Fibroblast of skin of back (primary cell): Measurements from ENCODE around the gene FAM163B.
"Not testable (repeated sequence)": the region's sequence is repeated elsewhere in the genome, so short reads cannot be mapped to it uniquely, and the experiment has no call there.

Source experiments
- DNase-seq: peaks from one replicate; pipeline ENCODE4 v3.0.0-alpha.2; 2013

The FAM163B gene

DNA sequence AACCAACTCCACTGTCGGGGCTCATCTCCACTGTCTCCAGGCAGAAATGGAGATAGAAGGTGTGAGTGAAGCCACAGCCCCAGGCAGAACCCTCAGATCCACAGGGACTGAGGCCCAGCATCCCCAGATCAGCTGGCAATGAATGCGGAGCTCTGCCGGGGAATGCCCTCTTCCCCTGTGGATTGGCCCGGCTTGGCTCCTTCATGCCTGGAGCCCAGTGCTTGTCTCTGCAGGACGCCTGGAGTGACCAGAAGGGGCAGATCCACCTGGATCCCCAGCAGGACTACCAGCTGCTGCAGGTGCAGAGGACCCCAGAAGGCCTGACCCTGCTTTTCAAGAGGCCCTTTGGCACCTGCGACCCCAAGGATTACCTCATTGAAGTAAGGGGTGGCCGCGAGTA, 30.4 kb upstream of the FAM163B start:
- no peak for DNase-seq

DNA sequence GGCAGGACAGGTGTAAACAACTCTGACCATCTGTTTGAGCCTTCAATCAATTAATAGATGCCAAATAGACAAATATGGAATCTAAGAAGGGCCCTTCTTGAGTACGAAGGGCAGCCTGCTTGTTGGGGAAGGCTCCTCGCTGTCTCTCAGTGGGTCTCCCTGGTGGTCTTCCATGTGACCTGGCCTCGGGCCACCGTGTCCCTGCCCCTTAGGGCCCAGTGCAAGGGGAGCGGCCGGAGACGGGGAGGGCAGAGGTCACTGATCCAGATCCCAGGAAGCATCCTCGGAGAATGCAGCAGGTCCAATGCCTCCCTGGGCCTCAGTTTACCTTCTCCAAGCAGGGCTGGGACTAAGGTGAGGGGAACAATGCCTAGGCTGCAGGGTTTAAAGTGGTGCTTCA, 29.5 kb upstream of the FAM163B start:
- no peak for DNase-seq

DNA sequence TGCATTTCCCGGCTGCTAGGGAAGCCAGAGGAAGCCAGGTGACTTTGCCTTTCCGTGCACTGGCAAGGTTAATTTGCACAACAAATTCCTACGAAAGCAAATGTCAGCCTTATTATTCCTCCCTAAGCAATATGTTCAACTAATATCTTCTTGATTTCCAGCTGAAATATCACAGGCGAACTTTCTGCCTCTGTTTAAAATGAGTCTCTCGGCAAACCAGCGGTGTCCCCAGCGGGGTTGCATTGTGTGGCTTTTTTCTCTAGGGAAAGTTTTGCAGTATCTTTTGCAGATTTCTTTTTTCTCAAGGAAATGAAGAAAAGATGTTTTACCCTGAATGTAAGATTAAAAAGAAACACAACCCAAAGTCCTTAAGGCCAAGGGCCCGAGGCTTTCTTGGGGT, 28.9 kb upstream of the FAM163B start:
- no peak for DNase-seq

DNA sequence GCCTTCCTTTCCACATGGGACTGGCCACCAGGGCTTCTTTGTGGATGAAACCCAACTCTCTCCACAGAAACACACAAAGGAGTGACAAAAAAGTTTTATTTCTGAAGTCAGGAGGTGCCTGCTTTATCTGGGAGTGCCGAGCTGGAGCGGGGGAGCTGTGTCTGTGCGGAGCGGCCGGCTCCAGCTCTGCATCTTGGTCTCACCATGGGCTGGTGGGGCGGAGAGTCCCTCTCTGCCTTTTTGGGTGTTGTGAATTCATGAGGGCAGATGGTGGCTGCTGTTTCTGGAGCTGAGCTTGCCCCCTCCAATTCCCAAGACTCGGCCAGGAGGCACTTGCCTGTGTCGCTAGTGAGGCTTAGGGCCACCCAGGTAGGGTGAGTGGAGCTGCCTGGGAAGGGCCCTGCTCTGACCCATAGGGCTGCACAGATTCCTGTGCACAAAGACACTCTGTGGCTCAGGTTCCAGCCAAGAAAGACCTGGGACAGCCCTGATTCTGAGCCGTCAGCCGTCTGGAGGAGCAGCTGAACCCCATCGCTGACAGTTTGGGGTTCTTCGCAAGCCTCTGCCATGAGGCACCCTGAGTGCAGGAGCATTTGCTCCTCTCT, 28.4 kb upstream of the FAM163B start:
- DNase-seq, result no peak

DNA sequence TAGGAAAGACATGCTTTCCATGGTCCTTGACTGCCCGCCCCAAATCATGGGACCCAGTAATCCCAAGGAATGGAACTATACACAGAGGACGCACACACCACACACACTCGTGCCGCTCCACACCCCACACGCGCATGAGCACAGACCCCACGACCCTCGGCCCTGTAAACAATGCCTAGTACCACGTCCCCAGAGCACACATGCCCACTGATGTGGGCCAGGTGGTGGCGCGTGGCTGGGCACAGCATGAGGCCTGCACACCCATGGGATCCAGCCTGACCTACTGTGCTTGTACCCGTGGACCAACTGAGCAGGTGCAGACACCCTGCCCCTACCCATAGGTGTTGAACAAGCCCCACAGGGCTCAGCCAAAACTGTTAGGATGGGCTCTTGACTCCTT, 27.7 kb upstream of the FAM163B start:
- no peak for DNase-seq

DNA sequence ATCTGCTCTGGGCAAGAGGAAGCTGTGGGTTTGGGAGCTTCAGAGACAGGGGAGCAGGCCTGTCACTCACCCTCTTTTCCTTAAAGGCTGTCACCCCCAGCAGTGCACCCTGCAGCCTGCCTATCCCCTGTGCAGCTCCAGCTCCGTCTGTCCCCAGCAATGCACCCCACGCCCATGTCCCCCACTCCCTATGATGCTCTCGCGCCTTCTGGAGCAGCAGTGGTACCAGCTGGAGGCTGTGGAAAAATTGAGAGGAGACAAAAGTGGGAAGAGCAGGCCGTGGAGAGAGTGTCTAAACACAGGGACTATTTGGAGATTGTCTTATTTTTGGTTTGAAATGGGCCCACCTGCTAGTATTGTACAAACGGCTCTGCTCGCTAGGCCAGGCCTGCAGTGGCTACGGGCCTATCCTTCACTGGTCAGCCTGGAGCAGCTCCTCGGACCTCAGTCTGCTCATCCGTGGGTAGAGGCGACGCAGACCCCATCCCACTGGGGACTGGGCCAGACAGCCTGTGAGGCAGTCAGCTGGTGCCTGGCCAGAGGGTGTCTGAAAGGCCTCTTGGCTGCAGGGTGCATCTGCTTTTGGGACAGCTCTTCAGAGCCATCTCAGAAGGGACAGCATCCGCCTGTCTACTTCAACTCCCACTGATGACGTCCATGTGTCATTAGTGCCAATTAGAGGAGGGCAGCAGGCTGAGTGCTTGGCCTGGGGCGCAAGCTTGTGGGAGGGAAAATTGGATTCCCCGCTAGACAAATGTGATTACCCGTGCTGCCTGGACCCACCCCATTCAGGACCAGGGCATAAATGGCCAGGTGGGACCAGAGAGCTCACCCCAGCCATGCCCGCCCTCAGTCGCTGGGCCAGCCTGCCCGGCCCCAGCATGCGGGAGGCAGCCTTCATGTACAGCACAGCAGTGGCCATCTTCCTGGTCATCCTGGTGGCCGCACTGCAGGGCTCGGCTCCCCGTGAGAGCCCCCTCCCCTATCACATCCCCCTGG, 26.6 kb upstream of the FAM163B start, which contains the start of gene DBH:
Gene DBH, plus strand, starts transcription at position 831 of the 999 bp plus-strand sequence. Its CDS starts 9 bp downstream, at position 840.
- DNase-seq, result no peak

DNA sequence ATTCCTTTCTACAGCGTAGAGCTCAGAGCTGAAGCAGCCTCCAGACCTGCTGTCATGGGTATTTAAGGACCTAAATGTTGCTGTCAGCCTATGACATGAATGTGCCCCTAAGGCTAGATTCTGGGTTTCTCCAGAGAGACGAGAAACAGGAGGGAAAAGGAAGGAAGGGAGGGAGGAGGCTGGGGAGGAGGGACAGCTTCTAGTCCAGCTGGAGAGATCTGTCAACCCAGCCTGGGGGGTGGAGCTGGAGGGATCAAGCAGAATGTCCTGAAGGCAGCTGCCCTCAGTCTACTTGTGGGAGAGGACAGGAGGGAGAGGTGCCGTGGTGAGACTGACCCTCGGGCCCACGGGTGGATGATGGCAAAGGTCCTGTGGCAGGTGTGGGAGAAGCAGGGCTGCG, 25.9 kb upstream of the FAM163B start:
- no peak for DNase-seq

DNA sequence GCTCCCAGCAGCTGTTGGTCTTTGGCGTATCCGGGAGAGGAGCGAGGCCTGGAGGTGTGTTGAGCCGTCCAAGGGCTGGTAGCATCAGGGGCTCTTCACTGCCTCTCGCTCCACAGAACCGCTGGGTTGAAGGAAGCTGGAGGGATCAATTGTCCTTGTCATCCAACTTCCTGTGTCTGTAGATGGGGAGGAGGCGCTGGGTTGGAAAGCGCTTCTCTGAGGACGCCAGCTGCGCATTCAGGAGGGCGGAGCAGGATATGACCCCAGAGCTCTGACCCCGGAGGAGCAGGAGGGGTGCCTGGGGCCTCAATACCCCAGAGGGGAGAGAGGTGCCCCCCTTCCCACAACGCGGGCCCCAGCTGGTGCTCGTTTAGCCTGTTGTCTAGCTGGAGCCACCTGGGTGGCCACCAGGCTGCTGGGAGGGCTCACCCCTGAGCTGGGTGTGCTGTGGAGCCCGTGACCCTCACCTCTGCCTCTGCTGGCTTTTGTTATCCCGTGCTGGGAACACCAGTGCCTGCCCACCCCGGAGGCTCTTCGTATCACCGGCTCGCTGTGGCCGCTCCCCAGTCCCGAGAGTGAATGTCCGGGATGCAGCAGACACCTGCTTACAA, 25.0 kb upstream of the FAM163B start:
- no peak for DNase-seq

DNA sequence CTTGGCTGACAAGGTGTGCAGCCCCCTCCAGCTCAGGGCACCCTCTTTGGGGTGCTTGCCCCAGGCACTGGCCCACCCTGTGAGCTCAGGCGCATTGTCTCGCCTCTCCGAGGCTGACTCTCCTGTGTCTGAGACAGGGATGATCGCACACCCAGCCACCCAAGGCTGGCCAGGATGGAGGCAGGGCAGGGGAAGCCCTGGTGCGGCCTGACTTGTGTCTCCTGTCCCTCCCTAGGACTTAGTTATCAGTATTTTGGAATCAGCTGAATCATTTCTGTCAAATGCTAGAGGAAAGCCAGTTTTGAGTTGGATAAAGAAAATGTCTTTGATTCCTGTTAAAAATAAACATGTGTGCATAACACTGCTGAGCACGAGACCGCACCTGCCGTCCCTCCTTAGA, 24.5 kb upstream of the FAM163B start:
- DNase-seq, result no peak

DNA sequence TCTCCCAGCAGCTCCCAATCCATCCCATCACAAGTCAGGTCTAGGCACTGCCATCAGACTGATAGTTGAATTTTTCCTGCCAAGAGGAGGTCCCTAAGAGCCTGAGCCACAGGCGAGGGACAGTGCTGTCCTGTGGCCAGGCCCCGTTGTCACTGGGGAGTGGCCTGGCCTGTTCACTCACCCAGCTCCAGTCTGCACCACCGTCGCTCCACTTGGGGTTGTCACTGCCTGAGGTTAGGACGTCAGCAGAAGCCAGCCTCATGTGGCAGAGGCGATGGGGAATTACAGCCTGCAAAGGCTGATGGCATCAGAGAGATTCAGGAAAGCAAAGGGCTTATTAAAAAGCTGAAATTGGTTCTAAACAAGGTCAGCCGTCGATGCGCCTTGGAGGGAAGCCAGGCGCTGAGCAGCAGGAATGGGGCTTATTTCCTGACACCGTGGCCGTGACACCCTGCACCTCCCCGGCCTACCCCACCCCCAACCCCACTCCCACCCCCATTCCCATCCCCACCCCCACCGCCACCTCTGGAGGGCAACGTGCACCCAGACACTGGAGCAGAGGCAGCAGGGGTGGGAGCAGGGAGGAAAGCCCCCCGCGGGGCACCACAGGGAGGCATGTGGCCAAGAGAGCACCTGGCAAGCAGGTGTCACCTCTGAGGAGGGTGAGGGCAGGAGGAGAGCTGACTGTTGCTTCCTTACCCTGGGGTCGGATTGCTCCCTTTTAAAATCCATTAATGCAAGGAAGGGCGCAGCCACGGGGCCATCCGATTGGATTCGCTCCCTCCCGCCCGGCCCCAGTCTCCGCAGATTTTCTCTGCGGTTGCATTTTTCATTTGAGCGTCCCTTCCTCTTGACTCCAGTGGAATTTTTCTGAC, 23.9 kb upstream of the FAM163B start:
- no peak for DNase-seq

DNA sequence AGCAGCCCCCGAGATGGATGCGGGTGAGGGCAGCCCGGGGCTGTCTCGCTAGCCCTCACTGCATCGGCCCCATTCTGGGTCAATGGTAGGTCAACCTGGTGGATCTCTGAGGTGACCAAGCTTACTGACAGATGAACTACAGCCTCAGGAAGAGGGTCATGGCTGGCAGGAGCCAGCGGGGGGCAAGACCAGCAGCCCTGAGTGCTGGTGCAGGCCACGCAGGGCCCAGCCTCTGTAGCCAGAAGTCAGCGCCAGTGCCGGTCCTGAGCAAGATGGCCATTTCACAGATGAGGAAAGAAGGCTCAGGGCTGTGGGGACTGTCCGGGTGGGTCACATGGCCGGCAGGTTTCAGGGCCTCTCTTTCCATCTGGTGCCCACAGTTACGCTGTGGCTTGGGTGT, 21.9 kb upstream of the FAM163B start:
- no peak for DNase-seq

DNA sequence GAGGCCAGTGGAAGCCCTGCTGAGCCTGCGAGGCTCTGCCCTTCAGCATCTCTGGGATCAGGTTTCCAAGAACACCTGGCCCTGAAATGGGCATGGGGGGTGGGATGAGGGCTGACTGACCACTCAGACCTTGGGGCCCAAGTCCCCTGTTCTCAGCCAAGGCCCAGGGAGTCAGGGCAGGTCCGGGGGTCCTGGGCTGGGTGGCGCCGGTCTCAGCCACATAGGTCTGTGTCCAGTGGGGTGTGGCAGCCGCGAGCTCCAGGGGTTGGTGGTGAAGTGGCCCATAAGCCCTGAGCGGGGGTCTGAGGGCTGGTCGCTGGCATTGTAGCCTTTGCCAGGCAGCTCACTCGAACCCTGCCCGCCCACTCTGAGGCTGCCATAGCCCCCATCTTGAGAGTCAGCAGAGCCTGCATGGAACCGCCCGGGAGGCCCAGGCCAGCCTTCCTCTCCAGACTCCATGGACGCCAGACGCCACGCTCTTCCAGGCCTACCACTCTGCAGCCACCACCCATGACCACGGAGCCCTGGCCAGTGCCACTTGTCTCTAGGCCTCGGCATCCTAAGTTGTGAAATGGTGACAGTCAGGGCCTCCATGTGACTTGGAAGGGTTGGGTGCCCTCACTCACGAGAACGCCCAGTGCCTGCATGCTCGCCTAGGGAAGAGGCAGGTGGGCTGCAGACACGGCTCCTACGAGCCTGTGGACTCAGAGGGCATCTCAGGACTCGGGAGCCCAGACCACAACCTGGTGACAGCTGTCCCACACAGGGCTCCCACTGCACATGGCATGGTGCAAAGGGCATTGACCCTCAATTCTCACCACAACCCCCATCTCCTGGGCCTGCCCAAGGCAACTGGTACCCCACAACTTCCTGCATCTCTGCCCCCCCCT, 20.3 kb upstream of the FAM163B start:
- DNase-seq, result no peak

DNA sequence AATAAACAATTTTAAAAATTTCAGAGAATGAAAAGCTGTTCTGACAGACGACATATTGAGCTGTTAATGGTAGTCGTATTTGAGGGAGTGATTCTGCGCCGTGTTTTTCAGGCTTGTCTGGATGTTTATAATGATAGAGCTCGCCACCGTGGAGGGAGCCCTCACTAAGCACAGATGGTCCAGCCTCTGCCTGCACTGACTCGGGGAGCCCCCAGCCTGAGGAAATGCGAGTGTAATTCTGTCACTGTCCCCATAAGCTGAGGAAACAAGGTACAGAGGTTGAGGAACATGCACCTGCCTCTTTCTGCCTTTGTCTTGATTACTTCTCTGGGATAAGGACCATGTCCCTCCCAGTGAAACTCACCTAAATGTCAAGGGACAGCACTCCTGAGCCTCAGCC, 19.6 kb upstream of the FAM163B start:
- DNase-seq, result no peak

DNA sequence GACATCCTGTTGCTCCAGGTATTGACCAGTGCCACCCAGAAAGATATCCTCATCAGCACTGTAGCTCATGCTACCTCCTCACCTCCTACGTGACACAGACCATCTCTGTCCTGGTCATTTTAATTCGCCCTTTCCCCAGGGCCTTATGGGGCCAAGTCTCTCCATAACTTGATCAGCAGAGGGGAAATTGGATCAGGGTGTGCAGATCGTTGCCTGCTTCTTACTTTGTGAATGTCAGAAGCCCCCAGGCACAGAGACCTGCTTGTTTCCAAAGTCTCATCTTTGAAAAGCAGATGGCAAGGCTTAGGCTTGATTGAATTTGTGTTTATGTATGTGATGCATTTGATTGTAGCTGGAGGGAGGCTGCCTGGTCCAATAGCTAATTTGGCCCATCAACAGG, 18.2 kb upstream of the FAM163B start:
- no peak for DNase-seq

DNA sequence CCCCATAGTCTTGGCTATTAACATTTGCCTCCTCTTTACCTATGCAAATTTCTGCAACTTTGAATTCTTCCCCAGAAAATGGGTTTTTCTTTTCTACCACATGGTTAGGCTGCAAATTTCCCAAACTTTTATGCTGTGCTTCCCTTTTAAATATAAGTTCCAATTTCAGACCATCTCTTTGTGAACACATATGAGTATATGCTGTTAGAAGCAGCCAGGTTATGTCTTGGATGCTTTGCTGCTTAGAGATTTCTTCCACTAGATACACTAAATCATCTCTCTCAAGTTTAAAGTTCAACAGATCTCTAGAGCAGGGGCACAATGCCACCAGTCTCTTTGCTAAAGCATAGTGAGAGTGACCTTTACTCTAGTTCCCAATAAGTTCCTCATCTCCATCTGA, 16.8 kb upstream of the FAM163B start:
- not testable (repeated sequence) for DNase-seq

DNA sequence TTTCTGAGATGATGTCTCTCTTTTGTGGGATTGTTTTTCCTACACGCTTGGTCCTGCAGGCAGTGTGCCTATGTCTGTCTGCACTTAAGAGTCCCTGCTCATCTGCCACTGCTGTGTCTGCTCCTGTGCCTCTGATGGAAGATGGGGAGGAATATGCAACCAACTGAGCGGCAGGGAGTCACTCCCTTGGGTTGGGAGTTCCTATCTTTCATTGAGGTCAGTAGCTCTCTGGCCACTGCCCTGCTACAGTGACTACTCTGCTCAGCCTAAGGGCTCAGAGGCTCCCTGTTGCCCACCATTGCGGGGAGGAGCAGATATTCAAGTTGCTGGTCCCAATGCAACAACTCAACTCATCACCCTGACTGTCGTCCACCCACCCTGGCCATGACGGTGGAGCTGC, 13.4 kb upstream of the FAM163B start:
- DNase-seq, result no peak

DNA sequence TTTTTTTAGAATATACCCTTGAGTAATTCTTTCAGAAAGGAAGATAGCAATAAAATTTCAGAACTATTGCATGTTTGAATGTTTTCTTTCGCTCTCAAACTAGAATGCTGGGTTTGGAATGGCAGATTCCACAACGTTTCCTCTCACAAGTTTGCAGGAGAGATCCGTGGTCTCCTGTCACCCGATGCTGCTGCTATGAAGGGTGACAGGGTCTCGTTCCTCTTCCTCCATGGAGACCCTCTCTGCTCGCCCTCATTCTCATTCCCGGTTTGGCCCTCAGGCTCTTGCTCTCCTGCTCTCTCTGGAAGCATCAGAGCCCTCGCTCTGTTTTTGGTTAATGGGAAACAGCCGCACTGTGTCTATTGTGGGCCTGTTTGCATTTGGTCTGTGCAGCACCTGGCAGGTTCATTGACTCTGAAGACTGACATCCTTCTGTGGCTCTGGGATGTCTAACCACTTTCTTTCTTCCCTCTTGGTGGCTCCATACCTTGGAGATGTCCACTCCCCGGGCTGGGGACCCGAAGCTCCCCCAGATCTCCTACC, 12.6 kb upstream of the FAM163B start:
- DNase-seq, result no peak

DNA sequence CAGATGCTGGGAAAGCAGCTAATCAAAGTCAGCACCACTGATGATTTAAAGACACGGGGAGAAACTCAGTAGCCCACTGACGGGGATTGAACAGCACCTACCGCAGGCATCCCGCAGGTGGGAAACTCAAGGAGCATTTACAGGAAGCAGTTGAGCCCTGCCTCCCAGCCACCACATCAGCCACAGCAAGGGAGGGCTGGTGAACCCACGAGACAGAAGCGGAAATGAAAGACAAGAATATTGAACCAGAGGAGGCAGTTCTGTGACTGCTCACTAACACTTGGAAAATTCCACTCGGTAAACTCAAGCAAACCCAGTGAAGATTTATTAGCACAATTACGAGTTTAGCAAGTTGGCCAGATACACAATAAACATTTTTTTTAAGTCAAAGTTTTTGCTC, 10.6 kb upstream of the FAM163B start:
- DNase-seq, result no peak

DNA sequence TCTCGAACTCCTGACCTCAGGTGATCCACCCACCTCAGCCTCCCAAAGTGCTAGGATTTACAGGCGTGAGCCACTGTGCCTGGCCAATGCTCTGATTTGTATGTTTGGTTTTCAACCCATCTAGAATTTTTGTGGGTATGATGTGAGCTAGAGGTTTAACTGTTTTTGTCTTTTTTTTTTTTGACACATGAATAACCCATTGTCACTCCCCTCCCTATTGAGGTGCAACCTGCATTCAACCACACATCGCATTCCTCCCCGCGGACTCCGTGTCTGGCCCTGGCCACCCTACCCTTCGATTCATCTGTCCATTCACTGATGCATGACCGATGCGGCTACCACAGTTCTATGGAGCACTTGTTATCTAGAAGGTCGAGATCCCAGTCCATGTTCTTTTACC, 9.5 kb upstream of the FAM163B start:
- no peak for DNase-seq

DNA sequence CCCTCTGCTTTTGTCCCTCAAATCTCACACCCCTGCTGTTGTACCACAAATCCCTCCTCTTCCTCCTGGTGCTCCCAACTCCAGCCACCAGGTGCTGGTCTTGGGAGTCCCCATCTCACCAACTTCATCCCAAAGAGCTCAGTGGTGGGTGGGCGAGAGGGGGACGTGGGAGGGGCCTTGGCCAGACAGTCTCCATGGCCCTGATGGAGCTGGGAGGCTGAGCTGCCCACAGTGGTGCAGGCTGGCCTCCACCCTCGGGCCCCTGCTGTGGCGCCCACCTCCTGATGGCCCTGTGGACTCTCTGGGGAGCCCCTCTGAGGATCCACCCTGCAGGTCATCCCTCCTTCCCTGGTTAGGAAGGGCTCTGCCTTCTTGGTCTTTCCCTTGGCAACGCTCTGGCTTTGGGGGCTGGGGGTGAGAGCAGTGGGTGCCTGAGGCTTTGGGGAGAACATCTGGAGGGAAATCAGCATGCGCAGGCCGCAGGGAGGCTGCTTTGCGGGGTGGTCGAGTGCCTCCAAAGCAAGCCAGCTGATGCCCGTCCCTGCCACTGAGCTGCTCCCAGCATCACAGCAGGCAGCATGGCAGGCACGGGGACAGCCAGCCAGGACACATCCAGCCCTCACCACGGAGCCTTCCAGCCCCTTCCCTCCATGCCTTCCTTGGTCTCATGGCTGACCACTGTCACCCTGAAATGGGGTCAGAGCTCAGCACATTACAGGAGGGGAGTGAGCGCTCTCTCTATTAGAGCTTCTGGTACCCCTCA, 7.6 kb upstream of the FAM163B start:
- no peak for DNase-seq
